Fibroblast of peridontal ligament (primary cell): ENCODE data around the gene DNM3.

Experiments
- DNase-seq: peaks from one replicate; pipeline ENCODE4 v3.0.0-alpha.2; 2010; ENCODE audit errors: extremely low read depth

Gene DNM3

GRCh38 chr1:172139196-172139595 is 297.9 kb downstream of the DNM3 start:
- DNase-seq, result peak; percentile 41

GRCh38 chr1:172140072-172140471 is 298.8 kb downstream of the DNM3 start:
- DNase-seq, result peak; percentile 30

GRCh38 chr1:172140591-172140990 is 299.3 kb downstream of the DNM3 start:
- no peak for DNase-seq

- DNase-seq, result peak; percentile 49
Observed at GRCh38 chr1:172141341-172141881, 300.1 kb downstream of the DNM3 start.

GRCh38 chr1:172142324-172142723 is 301.0 kb downstream of the DNM3 start:
- DNase-seq, result peak; percentile 33

GRCh38 chr1:172143384-172144055 is 302.2 kb downstream of the DNM3 start:
- peak; percentile 72 for DNase-seq

GRCh38 chr1:172144445-172145061 is 303.3 kb downstream of the DNM3 start:
- DNase-seq, result peak; percentile 100

GRCh38 chr1:172145231-172145651 is 303.9 kb downstream of the DNM3 start:
- DNase-seq, result peak; percentile 90

- DNase-seq, result no peak
Observed at GRCh38 chr1:172145656-172146055, 304.4 kb downstream of the DNM3 start.

GRCh38 chr1:172146141-172146850 is 305.0 kb downstream of the DNM3 start:
- DNase-seq, result no peak

- no peak for DNase-seq
Observed at GRCh38 chr1:172147541-172147940, 306.2 kb downstream of the DNM3 start.

GRCh38 chr1:172148213-172148612 is 306.9 kb downstream of the DNM3 start:
- DNase-seq, result no peak

- DNase-seq, result no peak
Observed at GRCh38 chr1:172148707-172149106, 307.4 kb downstream of the DNM3 start.

- DNase-seq, result no peak
Observed at GRCh38 chr1:172149346-172149745, 308.0 kb downstream of the DNM3 start.

GRCh38 chr1:172154551-172154950 is 313.3 kb downstream of the DNM3 start:
- DNase-seq, result peak; percentile 84

GRCh38 chr1:172155766-172156165 is 314.5 kb downstream of the DNM3 start:
- no peak for DNase-seq

GRCh38 chr1:172162236-172162635 is 320.9 kb downstream of the DNM3 start:
- no peak for DNase-seq

GRCh38 chr1:172163498-172164215 is 322.4 kb downstream of the DNM3 start:
- DNase-seq, result peak; percentile 44

GRCh38 chr1:172165403-172165802 is 324.1 kb downstream of the DNM3 start:
- no peak for DNase-seq

GRCh38 chr1:172167796-172168596 is 326.7 kb downstream of the DNM3 start:
- peak; percentile 97 for DNase-seq

GRCh38 chr1:172168597-172168872 is 327.2 kb downstream of the DNM3 start:
- no peak for DNase-seq
